MG63 (cell line): ENCODE measurements around the gene NHERF1. TPM values are rescaled to one million over a fixed set of nuclear protein-coding genes. Genes with fewer than 3 reads are reported as not detected.

Source experiments
- DNase-seq: peaks from one replicate; pipeline ENCODE4 v3.0.0-alpha.2; 2020
- H3K27me3 ChIP-seq: fragments of 250-450 bp; sonication (Bioruptor Pico); 2 replicates; pipeline ENCODE4 v1.5.1; 2020; ENCODE audit warnings: mild to moderate bottlenecking, moderate library complexity
- H3K36me3 ChIP-seq: fragments of 250-450 bp; sonication (Bioruptor Pico); 2 replicates; pipeline ENCODE4 v1.5.1; 2020; ENCODE audit warnings: mild to moderate bottlenecking, moderate library complexity
- H3K4me3 ChIP-seq: fragments of 250-450 bp; sonication (Bioruptor Pico); 2 replicates; pipeline ENCODE4 v1.5.1; 2020; ENCODE audit warnings: mild to moderate bottlenecking, moderate library complexity
- H3K9me3 ChIP-seq: fragments of 250-450 bp; sonication (Bioruptor Pico); 2 replicates; pipeline ENCODE4 v1.5.1; 2020; ENCODE audit warnings: mild to moderate bottlenecking, moderate library complexity
- total RNA-seq: library from RNA; depleted of rRNA; stranded (reverse); fragments of >200 nt; shearing (Covaris generic); gene quantifications from 2 replicates; pipeline ENCODE4 v1.2.3, GENCODE V29; 2014; ENCODE audit warnings: low replicate concordance

Gene NHERF1
- total RNA-seq, 1 experiment from 2014 or later = 150 TPM

GRCh38 chr17:74805591-74805991, 57.2 kb downstream of the NHERF1 start:
- Histone ChIP-seq H3K36me3 (no peaks in the 10 kb centered on the region; the same call in 1 of the 2 replicates), H3K4me3 (no peak overlapping the region), H3K27me3 (no peaks in the 10 kb centered on the region), H3K9me3 (no peaks in the 10 kb centered on the region)
- no peak for DNase-seq

- Histone ChIP-seq H3K36me3 (no peaks in the 10 kb centered on the region; the same call in 1 of the 2 replicates), H3K9me3 (no peaks in the 10 kb centered on the region), H3K27me3 (no peaks in the 10 kb centered on the region), H3K4me3 (no peak overlapping the region)
- no peak for DNase-seq
Measured at GRCh38 chr17:74806334-74806733, 57.9 kb downstream of the NHERF1 start.

- H3K36me3 ChIP-seq = no peaks in the 10 kb centered on the region; the same call in 1 of the 2 replicates
- H3K9me3 ChIP-seq = no peaks in the 10 kb centered on the region
- DNase-seq = no peak
- H3K4me3 ChIP-seq = no peak overlapping the region
- H3K27me3 ChIP-seq = no peaks in the 10 kb centered on the region
Measured at GRCh38 chr17:74807441-74807840, 59.0 kb downstream of the NHERF1 start.

GRCh38 chr17:74807925-74808324, 59.5 kb downstream of the NHERF1 start:
- Histone ChIP-seq H3K9me3 (no peaks in the 10 kb centered on the region), H3K27me3 (no peaks in the 10 kb centered on the region), H3K4me3 (no peak overlapping the region), H3K36me3 (no peaks in the 10 kb centered on the region; the same call in 1 of the 2 replicates)
- DNase-seq = no peak

- Histone ChIP-seq H3K27me3 (no peaks in the 10 kb centered on the region), H3K4me3 (no peak overlapping the region), H3K36me3 (no peaks in the 10 kb centered on the region; the same call in 1 of the 2 replicates), H3K9me3 (no peaks in the 10 kb centered on the region)
- DNase-seq = no peak
Measured at GRCh38 chr17:74808714-74809430, 60.4 kb downstream of the NHERF1 start.

- no peaks in the 10 kb centered on the region for H3K9me3 ChIP-seq
- no peaks in the 10 kb centered on the region for H3K36me3 ChIP-seq
- DNase-seq = no peak
- H3K27me3 ChIP-seq = no peaks in the 10 kb centered on the region
- no peak overlapping the region for H3K4me3 ChIP-seq
Measured at GRCh38 chr17:74810699-74811485, 62.5 kb downstream of the NHERF1 start.

GRCh38 chr17:74812109-74813009, 63.9 kb downstream of the NHERF1 start:
- Histone ChIP-seq H3K4me3 (no peak overlapping the region), H3K36me3 (no peaks in the 10 kb centered on the region), H3K9me3 (no peaks in the 10 kb centered on the region), H3K27me3 (no peaks in the 10 kb centered on the region)
- no peak for DNase-seq

- Histone ChIP-seq H3K36me3 (no peaks in the 10 kb centered on the region), H3K9me3 (no peaks in the 10 kb centered on the region), H3K4me3 (no peak overlapping the region), H3K27me3 (no peaks in the 10 kb centered on the region)
- DNase-seq = no peak
Measured at GRCh38 chr17:74814453-74814852, 66.0 kb downstream of the NHERF1 start.

- no peak overlapping the region for H3K4me3 ChIP-seq
- H3K36me3 ChIP-seq = no peaks in the 10 kb centered on the region
- H3K27me3 ChIP-seq = no peaks in the 10 kb centered on the region
- H3K9me3 ChIP-seq = no peaks in the 10 kb centered on the region
- DNase-seq = no peak
Measured at GRCh38 chr17:74815067-74815466, 66.6 kb downstream of the NHERF1 start.

- Histone ChIP-seq H3K9me3 (no peaks in the 10 kb centered on the region), H3K36me3 (no peaks in the 10 kb centered on the region), H3K4me3 (no peak overlapping the region), H3K27me3 (no peaks in the 10 kb centered on the region)
- no peak for DNase-seq
Measured at GRCh38 chr17:74815550-74816370, 67.3 kb downstream of the NHERF1 start.

GRCh38 chr17:74816905-74817620, 68.6 kb downstream of the NHERF1 start:
- H3K36me3 ChIP-seq = no peaks in the 10 kb centered on the region
- no peaks in the 10 kb centered on the region for H3K27me3 ChIP-seq
- no peaks in the 10 kb centered on the region for H3K9me3 ChIP-seq
- no peak for DNase-seq
- no peak overlapping the region for H3K4me3 ChIP-seq

GRCh38 chr17:74818291-74818938, 70.0 kb downstream of the NHERF1 start:
- H3K36me3 ChIP-seq = no peaks in the 10 kb centered on the region
- no peak overlapping the region for H3K4me3 ChIP-seq
- no peaks in the 10 kb centered on the region for H3K9me3 ChIP-seq
- H3K27me3 ChIP-seq = no peaks in the 10 kb centered on the region
- no peak for DNase-seq
